ENCODE results near the gene NPM3.

The NPM3 gene

DNA sequence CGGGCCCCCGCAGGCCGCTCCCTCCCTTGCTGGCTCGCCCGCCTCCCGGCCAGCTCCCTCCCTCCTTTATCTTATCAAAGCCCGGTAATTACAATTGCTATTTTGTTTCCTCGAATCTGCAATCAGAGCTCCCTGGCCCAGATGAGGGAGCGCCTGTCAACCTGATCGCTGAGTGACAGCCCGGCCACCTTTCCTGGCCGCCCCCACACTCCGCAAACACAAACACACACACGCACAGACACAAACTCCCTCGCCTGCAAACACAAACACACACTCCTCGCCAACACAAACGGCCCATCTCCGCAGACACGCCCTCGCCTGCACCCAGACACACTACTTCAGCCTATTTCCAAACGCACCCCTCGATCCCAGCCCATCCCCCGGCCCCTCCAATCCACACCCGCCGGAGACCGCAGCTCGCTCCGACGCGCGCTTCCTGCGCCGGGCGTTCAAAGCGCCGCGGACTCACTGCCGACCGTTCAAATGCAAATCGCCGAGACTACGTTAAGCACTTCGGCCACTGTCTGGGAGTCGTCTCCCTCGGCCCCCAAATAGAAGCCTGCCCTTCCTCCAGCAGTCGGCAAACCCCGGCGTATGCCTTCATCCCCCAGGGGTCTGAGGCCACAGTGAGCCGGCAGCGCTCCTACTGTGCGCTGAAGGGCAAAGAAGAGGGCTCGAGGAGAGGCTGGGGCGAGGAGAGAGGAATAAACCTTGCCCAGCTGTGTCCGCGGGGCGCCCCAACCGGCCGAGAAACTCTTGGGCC, 4.3 kb downstream of the NPM3 start:
- no peaks in the 10 kb centered on the region for H3K36me3 ChIP-seq (ENCODE audit: control insufficient read depth, insufficient read depth, low read length)
- peak overlapping the region; percentile 57 for H3K4me3 ChIP-seq (replicated peaks; ENCODE audit: low read depth, low read length)
- peak; percentile 67 for DNase-seq (ENCODE audit: extremely low read depth, insufficient read length)
- TF ChIP-seq, protein P1, sequence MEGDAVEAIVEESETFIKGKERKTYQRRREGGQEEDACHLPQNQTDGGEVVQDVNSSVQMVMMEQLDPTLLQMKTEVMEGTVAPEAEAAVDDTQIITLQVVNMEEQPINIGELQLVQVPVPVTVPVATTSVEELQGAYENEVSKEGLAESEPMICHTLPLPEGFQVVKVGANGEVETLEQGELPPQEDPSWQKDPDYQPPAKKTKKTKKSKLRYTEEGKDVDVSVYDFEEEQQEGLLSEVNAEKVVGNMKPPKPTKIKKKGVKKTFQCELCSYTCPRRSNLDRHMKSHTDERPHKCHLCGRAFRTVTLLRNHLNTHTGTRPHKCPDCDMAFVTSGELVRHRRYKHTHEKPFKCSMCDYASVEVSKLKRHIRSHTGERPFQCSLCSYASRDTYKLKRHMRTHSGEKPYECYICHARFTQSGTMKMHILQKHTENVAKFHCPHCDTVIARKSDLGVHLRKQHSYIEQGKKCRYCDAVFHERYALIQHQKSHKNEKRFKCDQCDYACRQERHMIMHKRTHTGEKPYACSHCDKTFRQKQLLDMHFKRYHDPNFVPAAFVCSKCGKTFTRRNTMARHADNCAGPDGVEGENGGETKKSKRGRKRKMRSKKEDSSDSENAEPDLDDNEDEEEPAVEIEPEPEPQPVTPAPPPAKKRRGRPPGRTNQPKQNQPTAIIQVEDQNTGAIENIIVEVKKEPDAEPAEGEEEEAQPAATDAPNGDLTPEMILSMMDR (IDR thresholded peaks at IDR 0.05; ENCODE audit: insufficient read depth, low read length, poor library complexity, severe bottlenecking): no peak
- peaks cover 2% of the 10 kb centered on the region; the same call in 1 of the 2 replicates for H3K27me3 ChIP-seq (replicated peaks; ENCODE audit: control insufficient read depth, insufficient read depth, low read length)

DNA sequence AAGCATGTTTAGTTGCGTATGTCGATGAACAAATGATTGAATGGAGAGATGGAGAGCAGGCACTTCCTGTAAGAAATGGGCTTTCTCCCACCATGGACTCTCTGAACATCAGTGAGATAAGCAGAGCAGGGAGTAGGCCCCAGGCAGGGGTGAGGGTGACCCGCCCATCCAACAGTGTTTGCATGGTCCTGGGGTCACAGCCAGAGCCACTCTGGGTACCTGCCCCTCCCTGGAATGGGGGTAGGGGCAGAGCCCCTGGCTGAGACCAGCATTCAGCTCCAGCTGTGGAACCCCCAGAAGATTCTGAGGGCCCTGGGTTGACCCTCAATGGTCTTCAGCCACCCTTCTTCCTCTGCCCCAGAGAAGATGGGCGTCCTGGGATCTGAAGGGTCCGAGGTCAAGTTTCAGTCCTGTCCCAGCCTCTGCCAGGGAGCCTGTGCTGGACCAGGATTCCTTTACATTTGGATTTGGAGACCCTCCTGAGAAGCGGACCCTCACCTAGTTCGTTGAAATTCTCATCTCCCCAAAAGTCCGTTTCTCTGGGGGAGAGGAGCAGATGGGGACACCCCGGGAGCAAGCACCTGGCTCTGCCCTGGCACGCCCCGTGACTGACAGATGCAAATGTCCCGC, 5.0 kb downstream of the NPM3 start:
- no peak overlapping the region for H3K4me3 ChIP-seq (replicated peaks; ENCODE audit: low read depth, low read length)
- TF ChIP-seq, protein P1 (IDR thresholded peaks at IDR 0.05; ENCODE audit: insufficient read depth, low read length, poor library complexity, severe bottlenecking): no peak
- no peaks in the 10 kb centered on the region for H3K36me3 ChIP-seq (ENCODE audit: control insufficient read depth, insufficient read depth, low read length)
- DNase-seq (ENCODE audit: extremely low read depth, insufficient read length): no peak
- H3K27me3 ChIP-seq (replicated peaks; ENCODE audit: control insufficient read depth, insufficient read depth, low read length): peaks cover 2% of the 10 kb centered on the region; the same call in 1 of the 2 replicates

DNA sequence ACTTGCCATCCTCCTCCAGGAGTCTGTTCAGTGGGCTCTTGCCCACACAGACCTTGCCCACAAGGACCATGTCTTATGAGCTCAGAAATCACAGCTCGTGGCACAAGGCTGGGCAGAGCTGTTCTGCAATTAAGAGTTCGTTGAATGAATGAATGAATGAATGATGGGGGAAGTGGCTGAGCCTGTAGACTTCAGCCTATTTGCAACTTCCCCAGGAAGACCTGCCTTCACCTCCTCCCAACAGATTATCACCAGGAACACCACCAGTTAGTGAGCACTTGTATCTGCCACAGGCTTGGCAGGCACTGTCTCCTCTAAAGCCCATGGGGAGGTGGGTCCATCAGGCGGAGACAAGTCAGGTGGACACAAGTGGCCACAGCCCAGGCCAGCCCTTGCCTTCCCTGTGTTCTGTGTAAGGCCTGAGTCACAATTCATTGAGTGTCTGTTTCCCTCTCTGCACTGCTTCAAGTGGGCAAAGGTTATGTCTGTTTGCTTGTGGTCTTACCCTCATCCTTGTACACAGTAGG, 5.6 kb downstream of the NPM3 start:
- Histone ChIP-seq H3K27me3 (replicated peaks; ENCODE audit: control insufficient read depth, insufficient read depth, low read length) (peaks cover 2% of the 10 kb centered on the region; the same call in 1 of the 2 replicates), H3K4me3 (replicated peaks; ENCODE audit: low read depth, low read length) (no peak overlapping the region), H3K36me3 (ENCODE audit: control insufficient read depth, insufficient read depth, low read length) (no peaks in the 10 kb centered on the region)
- TF ChIP-seq, protein P1 (IDR thresholded peaks at IDR 0.05; ENCODE audit: insufficient read depth, low read length, poor library complexity, severe bottlenecking): no peak
- no peak for DNase-seq (ENCODE audit: extremely low read depth, insufficient read length)

DNA sequence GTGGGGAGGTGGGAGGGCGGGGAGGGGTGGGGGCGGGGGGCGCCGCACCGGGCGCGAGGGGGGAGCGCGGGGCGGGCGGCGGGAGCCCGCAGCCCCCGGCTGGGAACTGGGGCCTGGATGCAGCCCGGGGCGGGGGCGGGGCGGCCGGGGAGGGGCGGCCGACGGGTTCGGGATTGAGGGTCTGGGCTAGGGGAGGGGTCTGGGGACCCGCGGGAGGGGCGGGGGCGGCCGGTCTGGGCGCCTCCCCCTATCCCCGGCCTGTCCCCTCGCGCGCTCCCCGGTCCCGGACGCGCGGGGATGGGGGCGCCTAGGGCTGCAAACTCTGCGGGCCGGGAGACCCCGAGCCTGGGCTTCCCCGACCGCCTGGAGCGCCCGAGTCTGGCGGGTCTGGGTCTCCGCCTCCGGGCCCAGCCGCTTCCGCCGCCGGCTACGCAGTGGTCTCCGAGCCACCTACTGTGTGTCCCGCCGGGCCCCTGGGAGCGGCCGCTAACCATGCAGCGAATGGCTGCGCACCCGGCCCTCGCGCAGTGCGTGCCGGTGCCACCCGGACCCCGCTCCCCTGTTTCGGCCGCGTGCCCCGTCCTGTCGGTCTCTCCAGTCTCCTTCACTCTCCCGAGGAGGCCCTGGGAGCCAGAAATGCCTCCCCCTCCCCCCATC, 7.0 kb downstream of the NPM3 start:
- no peak for DNase-seq (ENCODE audit: extremely low read depth, insufficient read length)
- no peak overlapping the region; the same call in 1 of the 2 replicates for H3K4me3 ChIP-seq (replicated peaks; ENCODE audit: low read depth, low read length)
- H3K27me3 ChIP-seq (replicated peaks; ENCODE audit: control insufficient read depth, insufficient read depth, low read length): peaks cover 2% of the 10 kb centered on the region
- TF ChIP-seq, protein P1 (IDR thresholded peaks at IDR 0.05; ENCODE audit: insufficient read depth, low read length, poor library complexity, severe bottlenecking): no peak
- H3K36me3 ChIP-seq (ENCODE audit: control insufficient read depth, insufficient read depth, low read length): no peaks in the 10 kb centered on the region

DNA sequence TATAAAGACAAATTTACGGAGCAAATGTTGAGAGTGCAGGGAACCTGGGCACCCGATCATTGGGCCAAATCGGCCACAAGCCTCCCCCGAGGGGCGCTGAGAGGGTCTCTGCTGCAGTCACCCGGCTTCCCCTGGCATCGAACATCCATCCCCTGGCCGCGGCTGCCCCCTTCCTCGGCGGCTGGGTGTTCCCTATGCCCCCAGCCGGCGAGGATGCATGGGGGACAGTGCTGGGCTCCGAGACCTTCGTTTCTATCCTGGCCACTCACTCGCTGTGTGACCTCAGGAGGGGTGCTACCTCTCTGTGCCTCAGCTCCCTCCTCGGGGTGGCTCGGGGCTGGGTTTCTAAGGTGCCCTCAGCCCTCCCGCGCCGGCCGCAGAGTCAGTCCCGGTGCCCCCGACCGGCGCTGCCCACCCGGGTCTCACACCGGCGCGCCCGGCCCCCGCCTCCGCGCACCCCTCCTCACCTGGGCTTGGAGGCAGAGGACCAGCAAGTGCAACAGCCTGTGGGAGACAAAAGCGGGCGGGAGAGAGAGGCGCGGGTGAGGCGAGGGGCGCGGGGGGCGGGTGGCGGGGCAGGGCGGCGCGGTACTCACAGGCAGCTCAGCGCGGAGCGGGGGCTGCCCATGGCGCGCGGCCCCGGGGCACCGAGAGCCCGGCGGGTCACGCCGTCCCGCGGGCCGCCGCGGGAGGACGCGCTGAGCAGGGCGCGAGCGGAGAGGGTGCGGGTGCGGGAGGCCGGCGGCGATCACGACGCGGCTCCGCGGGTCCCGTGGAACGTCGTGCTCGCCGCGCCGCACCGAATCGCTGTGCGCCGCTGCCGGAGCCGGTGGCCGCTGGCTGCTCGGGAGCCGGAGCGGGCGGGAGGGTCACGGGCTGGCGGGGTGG, 7.7 kb downstream of the NPM3 start, which contains the start of gene FGF8:
FGF8 (minus strand) TSS at position 842 of the 888 bp plus-strand sequence; CDS start at position 628, 214 bp downstream.
- Histone ChIP-seq H3K36me3 (ENCODE audit: control insufficient read depth, insufficient read depth, low read length) (no peaks in the 10 kb centered on the region), H3K4me3 (replicated peaks; ENCODE audit: low read depth, low read length) (no peak within 1 kb of the TSS; the same call in 1 of the 2 replicates), H3K27me3 (replicated peaks; ENCODE audit: control insufficient read depth, insufficient read depth, low read length) (peaks cover 2% of the 10 kb centered on the region)
- DNase-seq (ENCODE audit: extremely low read depth, insufficient read length): no peak
- TF ChIP-seq, protein P1 (IDR thresholded peaks at IDR 0.05; ENCODE audit: insufficient read depth, low read length, poor library complexity, severe bottlenecking): no peak

Data from GM06990 (cell line).